NB4 (cell line): ENCODE results near the gene RIMBP3C.

Source experiments
- CTCF ChIP-seq: IDR thresholded peaks from one replicate; pipeline ENCODE4 v1.5.1; 2012; ENCODE audit warnings: low read depth, low read length
- POLR2A ChIP-seq: IDR thresholded peaks from 2 replicates; pipeline ENCODE4 v1.6.1; 2011; ENCODE audit warnings: mild to moderate bottlenecking; ENCODE audit not compliant: insufficient read length; ENCODE audit errors: extremely low read depth
- TF ChIP-seq, protein P1 (sequence below): IDR thresholded peaks from 2 replicates; pipeline ENCODE4 v1.6.1; 2011; ENCODE audit warnings: low read depth, low read length

- TF ChIP-seq CTCF (no peak), POLR2A (no peak)
- TF ChIP-seq, protein P1, sequence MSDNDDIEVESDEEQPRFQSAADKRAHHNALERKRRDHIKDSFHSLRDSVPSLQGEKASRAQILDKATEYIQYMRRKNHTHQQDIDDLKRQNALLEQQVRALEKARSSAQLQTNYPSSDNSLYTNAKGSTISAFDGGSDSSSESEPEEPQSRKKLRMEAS = no peak
These were observed 38.1 kb upstream of the RIMBP3C start for GRCh38 chr22:21589396-21589795.
